Activated CD4-positive, alpha-beta T cell treated with anti-CD3 and anti-CD28 coated beads, Interleukin-2, amount 50 U/mL, for 1 hour (primary cell): ENCODE results near the gene OR8H2.
"Not testable (repeated sequence)": the region's sequence is repeated elsewhere in the genome, so short reads cannot be mapped to it uniquely, and the experiment has no call there.

ENCODE experiments used
- DNase-seq: peaks from one replicate; pipeline ENCODE4 v3.0.0-alpha.2; 2020

The OR8H2 gene, protein sequence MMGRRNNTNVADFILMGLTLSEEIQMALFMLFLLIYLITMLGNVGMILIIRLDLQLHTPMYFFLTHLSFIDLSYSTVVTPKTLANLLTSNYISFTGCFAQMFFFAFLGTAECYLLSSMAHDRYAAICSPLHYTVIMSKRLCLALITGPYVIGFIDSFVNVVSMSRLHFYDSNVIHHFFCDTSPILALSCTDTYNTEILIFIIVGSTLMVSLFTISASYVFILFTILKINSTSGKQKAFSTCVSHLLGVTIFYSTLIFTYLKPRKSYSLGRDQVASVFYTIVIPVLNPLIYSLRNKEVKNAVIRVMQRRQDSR

DNA sequence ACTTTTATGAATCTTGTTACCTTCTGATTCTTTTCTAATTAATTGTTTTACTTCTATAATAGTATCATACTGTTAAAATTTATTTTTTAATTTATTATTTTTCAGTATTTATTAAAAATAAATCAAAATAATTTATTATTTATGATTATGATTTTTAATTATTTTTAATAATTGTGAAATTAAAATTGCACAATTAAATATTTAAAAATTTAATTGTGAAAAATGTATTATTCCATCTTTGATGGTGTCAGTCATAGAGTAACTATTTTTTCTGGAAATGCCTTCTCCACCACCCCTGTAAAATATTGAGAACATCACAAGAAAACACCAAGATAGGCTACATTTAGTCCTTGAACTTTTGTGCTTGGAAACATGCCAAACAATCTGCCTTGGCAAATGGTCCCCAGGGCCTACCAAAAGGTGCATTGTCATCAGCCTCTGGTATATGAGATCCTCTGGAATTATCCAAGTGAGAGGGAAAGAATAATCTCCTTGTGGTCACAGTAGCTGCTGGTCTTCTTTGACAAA is at the start of gene OR8H2:
OR8H2 (plus strand) TSS at position 478 of the 528 bp plus-strand sequence. CDS start 1,356 bp downstream, outside the sequence.
- no peak for DNase-seq

DNA sequence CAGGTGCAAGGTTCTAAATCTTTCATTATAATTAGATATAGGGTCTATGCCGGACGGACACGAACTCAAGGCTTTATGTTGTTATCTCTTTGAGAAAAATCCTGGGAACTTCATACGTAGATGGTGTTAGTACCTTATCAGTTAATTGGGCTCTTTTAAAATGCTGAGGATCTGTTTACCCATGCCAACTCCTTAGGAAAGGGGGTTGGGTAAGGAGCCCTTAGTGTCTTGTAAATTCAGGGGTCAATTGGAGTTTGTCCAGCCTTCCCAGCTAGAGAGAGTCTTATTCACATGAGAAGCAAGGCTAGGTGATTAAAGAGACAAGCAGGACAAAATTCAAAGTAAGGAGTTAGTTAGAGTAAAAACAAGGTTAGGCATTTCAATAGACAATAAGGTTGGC is 47.1 kb upstream of the OR8H2 start:
- DNase-seq: not testable (repeated sequence)

DNA sequence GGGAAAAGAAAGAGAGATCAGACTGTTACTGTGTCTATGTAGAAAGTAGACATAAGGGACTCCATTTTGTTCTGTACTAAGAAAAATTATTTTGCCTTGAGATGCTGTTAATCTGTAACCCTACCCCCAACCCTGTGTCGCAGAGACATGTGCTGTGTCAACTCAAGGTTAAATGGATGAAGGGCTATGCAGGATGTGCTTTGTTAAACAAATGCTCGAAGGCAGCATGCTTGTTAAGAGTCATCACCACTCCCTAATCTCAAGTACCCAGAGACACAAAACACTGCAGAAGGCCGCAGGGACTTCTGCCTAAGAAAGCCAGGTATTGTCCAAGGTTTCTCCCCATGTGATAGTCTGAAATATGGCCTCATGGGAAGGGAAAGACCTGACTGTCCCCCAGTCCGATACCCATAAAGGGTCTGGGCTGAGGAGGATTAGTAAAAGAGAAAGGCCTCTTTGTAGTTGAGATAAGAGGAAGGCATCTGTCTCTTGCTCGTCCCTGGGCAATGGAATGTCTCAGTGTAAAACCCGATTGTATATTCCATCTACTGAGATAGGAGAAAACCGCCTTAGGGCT is 45.7 kb upstream of the OR8H2 start:
- not testable (repeated sequence) for DNase-seq

DNA sequence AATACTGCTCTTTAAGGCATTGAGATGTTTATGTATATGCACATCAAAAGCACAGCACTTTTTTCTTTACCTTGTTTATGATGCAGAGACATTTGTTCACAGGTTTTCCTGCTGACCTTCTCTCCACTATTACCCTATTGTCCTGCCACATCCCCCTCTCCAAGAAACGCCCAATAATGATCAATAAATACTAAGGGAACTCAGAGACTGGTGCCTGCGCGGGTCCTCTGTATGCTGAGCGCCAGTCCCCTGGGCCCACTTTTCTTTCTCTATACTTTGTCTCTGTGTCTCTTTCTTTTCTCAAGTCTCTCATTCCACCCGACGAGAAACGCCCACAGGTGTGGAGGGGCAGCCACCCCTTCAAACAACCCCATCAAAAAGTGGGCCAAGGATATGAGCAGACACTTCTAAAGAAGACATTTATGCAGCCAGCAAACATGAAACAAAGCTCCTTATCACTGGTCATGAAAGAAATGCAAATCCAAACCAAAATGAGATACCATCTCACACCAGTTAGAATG is 45.2 kb upstream of the OR8H2 start:
- DNase-seq: not testable (repeated sequence)

DNA sequence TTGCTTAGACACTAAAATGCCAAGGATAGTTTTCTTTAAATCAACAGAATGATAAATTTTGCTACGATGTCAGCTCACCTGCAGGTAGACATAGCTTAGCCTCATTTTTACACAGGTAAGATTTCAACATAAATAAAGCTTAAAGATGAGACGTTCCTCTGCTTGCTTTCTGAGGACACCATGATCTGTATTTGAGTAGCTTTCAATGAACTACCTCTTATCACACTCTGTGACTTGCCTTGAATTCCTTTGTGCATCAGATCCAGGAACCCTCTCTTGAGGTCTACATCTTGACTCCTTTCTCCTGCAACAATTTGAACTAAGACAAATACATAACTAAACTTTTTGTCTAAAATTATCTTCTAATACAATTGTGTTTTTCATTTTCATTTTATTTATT is 36.5 kb upstream of the OR8H2 start:
- DNase-seq: no peak

DNA sequence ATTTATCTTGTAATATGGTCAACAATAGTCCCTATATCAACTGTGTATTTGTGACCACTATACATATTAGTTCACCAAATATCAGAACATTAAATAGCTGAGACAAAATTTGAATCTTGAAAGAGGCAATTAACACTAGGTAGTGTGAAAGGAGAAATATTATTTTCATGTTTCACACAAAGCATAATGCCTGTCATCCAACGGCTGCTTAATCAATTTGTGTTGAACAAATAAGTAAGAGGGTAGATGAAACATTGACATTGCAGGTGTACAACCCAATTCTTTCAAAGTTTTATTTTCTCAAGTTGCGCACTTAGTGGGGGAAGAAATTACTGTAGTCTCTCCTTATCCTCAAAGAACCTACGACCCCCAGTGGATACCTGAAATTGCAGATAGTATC is 13.8 kb upstream of the OR8H2 start:
- DNase-seq: no peak

DNA sequence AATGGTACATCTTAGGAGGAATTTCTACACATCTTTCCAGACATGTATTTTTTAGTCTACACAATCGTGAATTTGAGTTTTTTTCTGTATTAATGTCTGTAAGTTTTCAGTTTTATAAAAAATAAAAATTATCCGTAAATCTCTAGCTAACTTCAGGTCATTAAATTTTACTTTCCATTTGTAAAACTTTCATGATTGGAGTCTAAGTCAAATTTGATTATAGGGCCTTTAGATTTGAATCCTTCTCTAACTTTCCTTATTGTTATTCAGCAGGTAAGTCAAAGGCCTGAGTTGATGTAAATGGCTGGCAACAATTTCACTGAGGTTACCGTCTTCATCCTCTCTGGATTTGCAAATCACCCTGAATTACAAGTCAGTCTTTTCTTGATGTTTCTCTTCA is 10.5 kb upstream of the OR8H2 start, which contains the start of gene OR8I2:
OR8I2 (plus strand) TSS at position 301 of the 400 bp plus-strand sequence; CDS start at position 301, 0 bp downstream.
- no peak for DNase-seq

DNA sequence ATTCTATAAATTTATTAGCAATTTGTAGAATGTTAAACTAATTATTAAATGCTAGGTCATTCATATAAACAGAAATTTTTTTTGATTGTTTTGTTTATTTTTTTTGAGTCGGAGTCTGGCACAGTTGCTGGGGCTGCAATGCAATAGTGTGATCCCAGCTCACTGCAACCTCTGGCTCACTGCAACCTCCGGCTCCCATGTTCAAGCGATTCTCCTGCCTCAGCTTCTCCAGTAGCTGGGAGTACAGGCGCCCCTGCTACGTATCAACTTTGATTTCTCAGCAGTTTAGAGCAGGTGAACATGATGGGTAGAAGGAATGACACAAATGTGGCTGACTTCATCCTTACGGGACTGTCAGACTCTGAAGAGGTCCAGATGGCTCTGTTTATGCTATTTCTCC is 18.6 kb downstream of the OR8H2 start, which contains the start of gene OR8H3:
OR8H3 (plus strand) TSS at position 301 of the 400 bp plus-strand sequence; CDS start at position 301, 0 bp downstream.
- DNase-seq: no peak

DNA sequence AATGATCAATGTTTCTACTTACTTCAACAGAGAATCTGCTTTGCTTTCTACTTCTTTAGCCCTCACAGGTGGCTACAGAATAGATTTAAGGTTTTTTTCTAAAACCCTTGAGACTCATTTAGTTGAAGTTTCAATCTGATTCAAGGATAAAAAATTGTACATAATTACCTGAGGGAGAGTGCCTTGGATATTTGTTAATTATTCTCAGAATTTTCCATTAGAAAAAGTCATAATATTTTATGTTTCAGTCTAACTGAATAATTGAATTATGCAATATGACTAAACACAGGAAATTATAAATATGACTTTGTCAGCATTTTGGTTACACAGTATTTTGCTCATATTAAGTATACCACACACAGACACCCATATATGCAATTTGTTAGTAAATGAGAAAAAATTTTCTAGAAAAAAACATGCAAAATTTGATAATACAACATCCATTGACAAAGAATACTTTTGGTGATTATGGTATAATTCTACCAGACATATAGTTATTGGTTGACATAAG is 36.7 kb downstream of the OR8H2 start, which contains the start of gene OR8J3:
OR8J3 (minus strand) TSS at position 51 of the 511 bp plus-strand sequence. CDS start 2,483 bp downstream, outside the sequence.
- DNase-seq: no peak

DNA sequence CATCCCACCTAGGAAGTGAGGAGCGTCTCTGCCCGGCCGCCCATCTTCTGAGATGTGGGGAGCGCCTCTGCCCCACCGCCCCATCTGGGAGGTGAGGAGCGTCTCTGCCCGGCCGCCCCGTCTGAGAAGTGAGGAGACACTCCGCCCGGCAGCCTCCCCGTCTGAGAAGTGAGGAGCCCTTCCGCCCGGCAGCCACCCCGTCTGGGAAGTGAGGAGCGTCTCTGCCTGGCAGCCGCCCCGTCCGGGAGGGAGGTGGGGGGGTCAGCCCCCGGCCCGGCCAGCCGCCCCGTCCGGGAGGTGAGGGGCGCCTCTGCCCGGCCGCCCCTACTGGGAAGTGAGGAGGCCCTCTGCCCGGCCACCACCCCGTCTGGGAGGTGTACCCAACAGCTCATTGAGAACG is 40.2 kb downstream of the OR8H2 start:
- DNase-seq: not testable (repeated sequence)

DNA sequence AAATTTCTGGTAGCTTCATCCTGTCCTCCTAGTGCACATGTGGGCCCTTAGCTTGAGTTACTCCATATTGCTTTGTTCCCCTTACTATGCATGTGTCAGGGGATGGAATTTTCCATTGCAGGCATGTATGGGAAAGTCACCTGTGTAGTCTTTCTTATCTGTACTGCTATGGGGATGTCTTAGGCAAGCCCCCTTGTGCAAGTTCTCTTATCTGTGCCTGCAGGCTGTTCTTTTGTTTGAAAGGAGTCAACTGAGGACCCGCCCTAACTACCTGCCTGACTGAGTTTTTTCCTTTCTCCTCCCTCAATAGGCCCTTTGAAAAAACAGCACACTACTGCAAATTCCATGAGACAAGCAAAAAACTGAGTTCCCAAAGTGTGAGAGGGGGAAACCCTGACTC is 47.9 kb downstream of the OR8H2 start:
- no peak for DNase-seq

DNA sequence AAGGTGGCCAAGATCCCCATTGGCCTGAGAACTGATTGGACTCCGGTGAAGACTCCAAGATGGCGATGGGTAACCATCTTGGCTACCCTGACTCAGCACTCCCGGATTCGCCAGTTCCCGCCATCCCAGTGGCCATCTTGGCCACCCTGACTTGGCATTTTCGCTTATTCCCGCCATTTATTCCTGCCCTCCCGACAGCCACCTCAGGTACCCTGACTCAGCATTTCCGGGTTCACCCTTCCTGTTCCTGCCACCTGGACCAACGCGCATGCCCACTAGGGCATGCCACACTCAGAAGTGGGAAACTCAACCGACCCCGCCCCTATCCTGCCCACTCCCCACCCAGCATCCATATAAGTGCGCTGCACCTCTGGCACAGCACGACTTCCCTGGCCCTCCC is 48.8 kb downstream of the OR8H2 start:
- DNase-seq: no peak
